Gastrocnemius medialis (tissue), 4 donors: ENCODE measurements around the gene EPS8L2. TPM values are rescaled to one million over a fixed set of nuclear protein-coding genes. Genes with fewer than 3 reads are reported as not detected.
A peak's percentile ranks its signal among the peaks of the same experiment; 100 is the strongest.

Experiments used
- ATAC-seq, 2 donors: fragments of 150-250 bp; one replicate each; pipeline ENCODE4 v1.9.1; 2016
- DNase-seq, 2 donors: peaks; one replicate each; pipeline ENCODE4 v3.0.0-alpha.2; 2019
- H3K27ac ChIP-seq, 4 donors: fragments of 200-600 bp; sonication (generic); 1 replicate in 1 of 4; 2 replicates in 3 of 4; pipeline ENCODE4 v1.5.1; 2016 to 2018; ENCODE audit warnings: mild to moderate bottlenecking in 2 of 4, moderate library complexity in 1 of 4
- H3K27me3 ChIP-seq, 3 donors: fragments of 200-600 bp; sonication (generic) in 2 of 3; 1 replicate in 1 of 3; 2 replicates in 2 of 3; pipeline versions ENCODE4 v1.5.1 to v1.6.0; 2016 to 2019; ENCODE audit warnings: mild to moderate bottlenecking in 1 of 3, moderate library complexity in 1 of 3
- H3K36me3 ChIP-seq, 2 donors: fragments of 200-600 bp; sonication (generic) in 1 of 2; one replicate each; pipeline ENCODE4 v1.5.1; 2017 to 2018
- H3K4me1 ChIP-seq, 2 donors: fragments of 200-600 bp; sonication (generic) in 1 of 2; one replicate each; pipeline ENCODE4 v1.5.1; 2016 to 2017; ENCODE audit warnings: mild to moderate bottlenecking in 2 of 2
- H3K4me3 ChIP-seq, 4 donors: fragments of 200-600 bp; sonication (generic) in 3 of 4; 1 replicate in 1 of 4; 2 replicates in 3 of 4; pipeline ENCODE4 v1.5.1; 2016 to 2019; ENCODE audit warnings: mild to moderate bottlenecking in 2 of 4
- H3K9me3 ChIP-seq, 3 donors: fragments of 200-600 bp; sonication (generic) in 2 of 3; 1 replicate in 1 of 3; 2 replicates in 2 of 3; pipeline ENCODE4 v1.5.1; 2016 to 2019
- POLR2A ChIP-seq, 2 donors: fragments of 450-650 bp; IDR thresholded peaks; one replicate each; pipeline ENCODE4 v1.6.1; 2017; ENCODE audit warnings: antibody characterized with exemption in 2 of 2, mild to moderate bottlenecking in 2 of 2, moderate library complexity in 2 of 2
- in situ Hi-C, 4 donors: fragments of 200-750 bp; cut with MboI; loops; one replicate each; pipeline versions ENCODE4 v1.15.0 to v1.8.0; 2017; ENCODE audit warnings: low sequenced_read_pairs in 4 of 4
- intact Hi-C: fragments of 100-400 bp; cut with DNase I; formaldehyde crosslinking; loops from one replicate; pipeline ENCODE4 v1.15.1; 2023; ENCODE audit warnings: low total_unique reads
- total RNA-seq, 4 donors: library from RNA; depleted of rRNA; stranded (reverse); fragments of >200 nt; gene quantifications; one replicate each; pipeline versions ENCODE4 v1.1.0 to v1.2.3, GENCODE V29; 2016
- TF ChIP-seq, protein P1 (sequence below), 5 experiments: fragments of 450-650 bp in 3 of 5; fragments of 200-600 bp in 2 of 5; sonication (generic) in 2 of 5; IDR thresholded peaks in 4 of 5; conservative IDR thresholded peaks in 1 of 5; 1 replicate in 4 of 5; 2 replicates in 1 of 5; pipeline ENCODE4 v1.5.1; 2016 to 2019; ENCODE audit warnings: antibody characterized with exemption in 5 of 5, mild to moderate bottlenecking in 3 of 5, moderate library complexity in 3 of 5

EPS8L2 gene
- total RNA-seq, 4 donors from 2014 or later, result 0.42 to 3.3 (median 1.8) TPM

DNA sequence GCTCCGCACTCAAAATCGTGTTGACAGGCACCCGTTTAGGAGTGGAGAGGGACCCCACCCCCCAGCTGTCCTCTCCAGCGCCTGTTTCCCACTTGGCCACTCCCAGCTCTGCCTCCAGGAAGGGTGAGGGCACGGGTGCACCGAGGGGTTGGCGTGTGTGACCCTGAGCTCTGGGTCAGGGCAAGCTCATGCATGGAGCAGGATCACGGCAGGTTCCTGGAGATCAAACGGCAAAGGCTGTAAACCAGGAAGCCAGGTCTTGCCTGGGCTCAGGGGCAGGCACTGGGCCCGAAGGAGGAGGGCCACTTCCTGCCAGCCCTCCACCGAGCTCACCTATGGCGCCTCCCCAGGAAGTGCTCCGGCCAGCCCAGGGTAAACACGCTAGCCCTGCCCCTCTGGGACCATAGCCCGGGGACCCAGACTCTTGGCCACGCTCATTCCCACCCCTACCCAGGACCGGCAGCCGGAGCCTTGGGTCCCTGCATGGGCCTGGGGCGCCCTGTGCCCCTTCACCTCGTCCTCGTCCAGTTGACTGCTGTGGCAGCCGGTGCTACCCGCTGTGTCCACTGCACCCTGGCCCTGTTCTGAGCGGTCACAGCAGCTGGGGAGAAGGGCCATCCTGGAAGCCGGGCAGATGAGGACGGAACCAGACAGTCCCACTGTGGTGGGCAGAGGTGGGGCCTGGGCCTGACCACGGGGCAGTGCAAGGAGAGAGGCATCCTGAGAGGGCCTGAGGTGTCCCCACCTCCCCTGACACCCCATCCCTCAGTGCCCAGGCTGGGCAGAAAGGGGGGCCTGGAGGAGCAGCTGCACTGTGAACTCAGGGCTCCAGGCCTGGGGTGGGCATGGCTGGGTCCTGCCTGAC lies 1.0 kb upstream of the EPS8L2 start:
- ATAC-seq (no peak), DNase-seq (peak in 1 of 2 donors; percentile 14)
- intact Hi-C loops, result no loop called here
- Histone ChIP-seq H3K27ac (no peak overlapping the region), H3K9me3 (no peaks in the 10 kb centered on the region), H3K36me3 (peaks cover 0 to 19% of the 10 kb centered on the region in 2 donors), H3K4me1 (peaks cover 0 to 19% of the 10 kb centered on the region in 2 donors), H3K4me3 (no peak overlapping the region), H3K27me3 (peaks cover 26 to 33% (median 29%) of the 10 kb centered on the region in 3 donors)
- TF ChIP-seq, protein P1, sequence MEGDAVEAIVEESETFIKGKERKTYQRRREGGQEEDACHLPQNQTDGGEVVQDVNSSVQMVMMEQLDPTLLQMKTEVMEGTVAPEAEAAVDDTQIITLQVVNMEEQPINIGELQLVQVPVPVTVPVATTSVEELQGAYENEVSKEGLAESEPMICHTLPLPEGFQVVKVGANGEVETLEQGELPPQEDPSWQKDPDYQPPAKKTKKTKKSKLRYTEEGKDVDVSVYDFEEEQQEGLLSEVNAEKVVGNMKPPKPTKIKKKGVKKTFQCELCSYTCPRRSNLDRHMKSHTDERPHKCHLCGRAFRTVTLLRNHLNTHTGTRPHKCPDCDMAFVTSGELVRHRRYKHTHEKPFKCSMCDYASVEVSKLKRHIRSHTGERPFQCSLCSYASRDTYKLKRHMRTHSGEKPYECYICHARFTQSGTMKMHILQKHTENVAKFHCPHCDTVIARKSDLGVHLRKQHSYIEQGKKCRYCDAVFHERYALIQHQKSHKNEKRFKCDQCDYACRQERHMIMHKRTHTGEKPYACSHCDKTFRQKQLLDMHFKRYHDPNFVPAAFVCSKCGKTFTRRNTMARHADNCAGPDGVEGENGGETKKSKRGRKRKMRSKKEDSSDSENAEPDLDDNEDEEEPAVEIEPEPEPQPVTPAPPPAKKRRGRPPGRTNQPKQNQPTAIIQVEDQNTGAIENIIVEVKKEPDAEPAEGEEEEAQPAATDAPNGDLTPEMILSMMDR (IDR thresholded peaks at IDR 0.05 in 4 of 5, conservative IDR thresholded peaks at IDR 0.05 in 1 of 5), result no peak
- no peak for TF ChIP-seq POLR2A (IDR thresholded peaks at IDR 0.05)
- in situ Hi-C loops, result loop anchor here in 3 of 4 donors (25.0 kb wide), 1 partner anchor 143 kb away; the partner anchor contains the start of genes LMNTD2 (in 3 of the 3) and RASSF7 (in 3 of the 3)

DNA sequence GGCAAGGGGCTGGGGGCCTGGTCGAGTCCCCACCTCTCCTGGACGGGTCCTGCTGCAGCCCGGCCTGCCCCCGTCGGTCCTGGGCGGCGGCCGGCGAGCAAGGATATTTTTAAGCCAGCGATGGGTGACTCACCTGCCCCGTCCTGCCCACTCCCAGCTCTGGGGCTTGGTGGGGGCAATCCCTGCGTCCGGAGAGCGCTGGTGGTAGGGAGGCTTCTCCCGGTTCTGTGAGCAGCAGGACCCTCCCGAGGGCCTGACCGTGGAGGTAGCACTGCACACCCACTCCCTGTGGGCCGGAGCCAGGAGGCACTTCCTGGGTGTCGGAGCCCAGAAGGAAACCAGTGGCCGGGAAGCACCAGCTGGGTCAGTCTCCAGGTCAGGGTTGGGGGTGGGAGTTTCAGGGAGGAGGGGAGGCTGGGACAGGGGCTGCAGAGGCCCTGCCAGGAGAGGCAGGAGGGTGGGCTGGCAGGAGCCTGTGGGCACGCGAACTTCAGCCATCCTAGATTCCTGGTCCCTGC lies 467 bp downstream of the EPS8L2 start:
- Histone ChIP-seq H3K4me3 (peak overlapping the region; percentile 27 to 36 (median 30)), H3K27ac (no peak overlapping the region), H3K9me3 (no peaks in the 10 kb centered on the region), H3K27me3 (peaks cover 29 to 41% (median 33%) of the 10 kb centered on the region in 3 donors), H3K4me1 (peaks cover 0 to 19% of the 10 kb centered on the region in 2 donors), H3K36me3 (peaks cover 0 to 8% of the 10 kb centered on the region in 2 donors)
- DNase-seq (peak in 1 of 2 donors; percentile 59), ATAC-seq (peak; percentile 42 to 62)
- intact Hi-C loops (no loop called here), in situ Hi-C loops (loop anchor here in 3 of 4 donors (25.0 kb wide), 1 partner anchor 144 kb away; the partner anchor contains the start of genes LMNTD2 (in 3 of the 3) and RASSF7 (in 3 of the 3))
- TF ChIP-seq, protein P1 (IDR thresholded peaks at IDR 0.05 in 4 of 5, conservative IDR thresholded peaks at IDR 0.05 in 1 of 5), result no peak
- no peak for TF ChIP-seq POLR2A (IDR thresholded peaks at IDR 0.05)

DNA sequence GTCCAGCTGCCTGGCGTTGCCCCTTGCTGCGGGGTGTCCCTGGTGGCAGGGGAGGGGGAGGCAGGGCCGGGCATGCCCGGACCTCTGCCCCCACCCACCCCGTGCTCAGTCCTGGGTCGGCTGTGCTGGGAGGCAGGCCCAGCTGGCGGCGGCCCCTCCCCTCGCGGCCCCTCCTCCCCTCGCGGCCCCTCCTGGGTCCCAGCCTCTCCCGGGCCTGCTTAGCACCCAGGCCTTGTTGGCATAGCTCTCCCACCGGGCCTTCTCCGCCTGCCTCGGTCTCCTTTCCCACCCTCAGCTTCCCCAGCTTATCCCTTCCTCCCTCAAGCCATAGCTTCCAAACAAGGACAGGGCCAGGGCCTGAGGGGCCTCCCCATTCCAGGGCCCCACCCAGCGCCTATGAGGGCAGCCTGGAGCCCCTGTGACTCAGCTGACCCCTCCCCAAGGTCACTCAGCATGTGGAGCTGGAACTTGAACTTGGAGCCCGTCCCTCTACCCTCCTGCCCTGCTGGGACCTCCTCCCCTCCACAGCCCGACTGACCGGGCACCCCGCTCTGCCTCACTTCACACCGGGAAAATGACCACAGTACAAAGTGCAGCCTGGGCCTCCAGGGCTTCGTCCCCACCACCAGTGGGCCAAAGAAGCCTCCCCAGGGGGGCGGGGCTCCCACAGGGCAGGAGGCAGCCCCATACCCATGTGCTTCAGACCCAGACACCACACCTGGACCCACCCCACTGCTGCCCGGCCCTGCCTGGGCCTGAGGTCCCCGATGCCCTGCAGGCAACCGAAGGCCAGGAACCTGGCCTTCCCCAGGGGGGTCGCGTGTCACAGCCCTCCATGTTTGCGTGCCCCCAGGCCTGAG lies 1.2 kb downstream of the EPS8L2 start:
- in situ Hi-C loops, result loop anchor here in 3 of 4 donors (25.0 kb wide), 1 partner anchor 145 kb away; the partner anchor contains the start of genes LMNTD2 (in 3 of the 3) and RASSF7 (in 3 of the 3)
- intact Hi-C loops, result no loop called here
- Histone ChIP-seq H3K4me1 (peaks cover 0 to 19% of the 10 kb centered on the region in 2 donors), H3K27ac (no peak overlapping the region), H3K4me3 (peak overlapping the region in 3 of 4 donors; percentile 27 to 36 (median 30)), H3K9me3 (no peaks in the 10 kb centered on the region), H3K27me3 (peaks cover 33 to 41% (median 33%) of the 10 kb centered on the region in 3 donors), H3K36me3 (peaks cover 0 to 2% of the 10 kb centered on the region in 2 donors)
- no peak for ATAC-seq
- DNase-seq, result peak in 1 of 2 donors; percentile 12
- no peak for TF ChIP-seq POLR2A (IDR thresholded peaks at IDR 0.05)
- TF ChIP-seq, protein P1 (IDR thresholded peaks at IDR 0.05 in 4 of 5, conservative IDR thresholded peaks at IDR 0.05 in 1 of 5), result no peak

DNA sequence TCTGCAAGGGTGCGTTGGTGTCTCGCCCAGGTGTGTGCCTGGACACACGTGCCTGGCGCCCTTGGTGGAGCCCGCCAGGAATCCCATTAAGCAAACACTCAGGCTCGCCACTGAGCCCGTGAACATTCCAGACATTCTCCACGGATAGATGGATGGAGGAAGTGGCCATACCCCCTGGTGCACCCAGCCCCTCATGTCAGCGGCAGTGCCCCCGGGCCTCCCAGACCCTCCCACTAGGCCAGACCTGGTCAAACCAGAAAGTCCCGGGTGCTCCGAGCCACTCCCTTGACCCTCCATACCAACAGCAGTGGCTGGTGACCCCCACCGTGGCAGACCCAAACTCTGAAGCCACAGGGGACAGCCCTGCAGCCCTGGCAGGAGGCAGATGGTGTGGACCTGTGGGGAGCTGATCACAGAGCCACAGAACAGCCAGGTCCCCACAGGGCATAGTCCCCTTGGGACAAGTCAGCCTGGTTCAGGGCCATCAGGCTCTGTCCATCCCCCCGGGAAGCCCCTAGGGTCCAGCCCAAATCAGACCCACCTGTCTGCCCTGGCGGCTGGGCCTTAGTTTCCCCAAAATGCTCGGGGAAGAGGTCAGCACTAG lies 1.9 kb downstream of the EPS8L2 start:
- in situ Hi-C loops (loop anchor here in 3 of 4 donors (25.0 kb wide), 1 partner anchor 146 kb away; the partner anchor contains the start of genes LMNTD2 (in 3 of the 3) and RASSF7 (in 3 of the 3)), intact Hi-C loops (no loop called here)
- DNase-seq (peak in 1 of 2 donors; percentile 11), ATAC-seq (no peak)
- H3K27ac ChIP-seq, result no peak overlapping the region
- peaks cover 0 to 19% of the 10 kb centered on the region in 2 donors for H3K4me1 ChIP-seq
- no peak overlapping the region for H3K4me3 ChIP-seq
- H3K9me3 ChIP-seq, result no peaks in the 10 kb centered on the region
- H3K27me3 ChIP-seq, result peaks cover 33 to 41% (median 33%) of the 10 kb centered on the region in 3 donors
- TF ChIP-seq, protein P1 (IDR thresholded peaks at IDR 0.05 in 4 of 5, conservative IDR thresholded peaks at IDR 0.05 in 1 of 5), result no peak
- TF ChIP-seq POLR2A (IDR thresholded peaks at IDR 0.05), result no peak
- no peaks in the 10 kb centered on the region for H3K36me3 ChIP-seq
